Epithelial cell of esophagus (primary cell): ENCODE data around the gene IKZF1.

Experiments
- DNase-seq: peaks from one replicate; pipeline ENCODE4 v3.0.0; 2010; ENCODE audit warnings: low read depth
- H3K4me3 ChIP-seq: 2 replicates; pipeline ENCODE4 v1.5.1; 2011; ENCODE audit warnings: mild to moderate bottlenecking, low read length, control low read depth
- TF ChIP-seq, protein P1 (sequence below): IDR thresholded peaks from 2 replicates; pipeline ENCODE4 v1.5.1; 2011; ENCODE audit warnings: low read depth, mild to moderate bottlenecking, low read length, control low read depth, inconsistent platforms; ENCODE audit not compliant: insufficient read depth; ENCODE audit errors: missing control alignments

The IKZF1 gene

DNA sequence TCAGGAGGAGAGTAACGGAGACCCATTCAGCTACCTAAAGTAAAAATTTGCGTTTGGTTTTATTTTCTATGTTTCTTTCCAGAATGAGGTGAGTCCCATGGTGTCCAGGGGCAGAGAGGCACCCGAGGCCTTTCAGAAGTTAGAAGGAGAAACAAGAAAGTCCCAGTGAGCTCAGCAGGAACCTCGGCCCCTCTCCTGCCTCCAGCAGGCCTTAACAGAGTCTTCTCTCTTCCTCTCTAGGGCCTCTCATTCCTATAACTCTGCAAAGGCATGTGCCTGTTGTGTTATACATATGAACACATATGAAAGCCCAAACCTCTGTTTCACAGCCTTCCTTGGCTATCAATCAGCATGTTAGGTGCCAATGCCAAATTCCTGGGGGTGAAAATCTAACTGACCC lies 20.8 kb upstream of the IKZF1 start:
- DNase-seq = no peak
- H3K4me3 ChIP-seq = no peak overlapping the region
- TF ChIP-seq, protein P1, sequence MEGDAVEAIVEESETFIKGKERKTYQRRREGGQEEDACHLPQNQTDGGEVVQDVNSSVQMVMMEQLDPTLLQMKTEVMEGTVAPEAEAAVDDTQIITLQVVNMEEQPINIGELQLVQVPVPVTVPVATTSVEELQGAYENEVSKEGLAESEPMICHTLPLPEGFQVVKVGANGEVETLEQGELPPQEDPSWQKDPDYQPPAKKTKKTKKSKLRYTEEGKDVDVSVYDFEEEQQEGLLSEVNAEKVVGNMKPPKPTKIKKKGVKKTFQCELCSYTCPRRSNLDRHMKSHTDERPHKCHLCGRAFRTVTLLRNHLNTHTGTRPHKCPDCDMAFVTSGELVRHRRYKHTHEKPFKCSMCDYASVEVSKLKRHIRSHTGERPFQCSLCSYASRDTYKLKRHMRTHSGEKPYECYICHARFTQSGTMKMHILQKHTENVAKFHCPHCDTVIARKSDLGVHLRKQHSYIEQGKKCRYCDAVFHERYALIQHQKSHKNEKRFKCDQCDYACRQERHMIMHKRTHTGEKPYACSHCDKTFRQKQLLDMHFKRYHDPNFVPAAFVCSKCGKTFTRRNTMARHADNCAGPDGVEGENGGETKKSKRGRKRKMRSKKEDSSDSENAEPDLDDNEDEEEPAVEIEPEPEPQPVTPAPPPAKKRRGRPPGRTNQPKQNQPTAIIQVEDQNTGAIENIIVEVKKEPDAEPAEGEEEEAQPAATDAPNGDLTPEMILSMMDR = no peak

DNA sequence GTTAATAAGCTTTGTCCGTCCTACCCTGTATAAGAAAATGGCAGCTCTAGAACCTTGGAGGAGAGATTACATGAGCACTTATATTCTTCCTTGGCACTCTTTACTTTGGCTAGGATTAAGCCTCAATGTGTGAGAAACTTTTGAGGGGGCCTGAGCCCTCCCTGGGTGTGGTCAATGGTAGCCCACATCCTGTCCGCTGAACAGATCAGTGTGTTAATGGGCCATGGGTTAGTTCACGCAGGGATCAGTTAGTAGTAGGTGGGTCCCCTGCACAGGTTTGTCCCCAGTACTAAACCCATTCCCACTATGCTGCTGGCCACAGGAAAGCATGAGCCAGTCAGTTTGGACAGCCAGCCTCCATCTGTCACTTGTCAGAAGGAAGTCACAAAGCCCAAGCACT lies 20.2 kb upstream of the IKZF1 start:
- H3K4me3 ChIP-seq = no peak overlapping the region
- no peak for DNase-seq
- TF ChIP-seq, protein P1 = no peak

GRCh38 chr7:50285269-50285668 lies 19.2 kb upstream of the IKZF1 start:
- TF ChIP-seq, protein P1 = no peak
- H3K4me3 ChIP-seq = no peak overlapping the region
- DNase-seq = no peak

DNA sequence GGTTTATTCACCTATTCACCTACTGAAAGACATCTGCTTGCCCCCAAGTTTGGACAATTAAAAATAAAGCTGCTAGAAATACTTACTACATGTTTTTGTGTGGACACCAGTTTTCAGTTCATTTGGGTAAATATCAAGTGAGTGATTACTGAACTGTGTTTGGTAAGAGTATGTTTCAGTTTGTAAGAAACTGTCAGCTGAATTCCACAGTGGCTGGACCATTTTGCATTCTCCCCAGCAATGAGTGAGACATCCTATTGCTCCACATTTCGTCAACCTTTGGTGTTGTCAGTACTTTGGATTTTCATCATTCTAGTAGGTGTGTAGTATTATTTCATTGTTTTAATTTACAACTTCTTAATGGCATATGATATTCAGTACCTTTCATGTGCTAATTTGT lies 17.4 kb upstream of the IKZF1 start:
- DNase-seq = no peak
- TF ChIP-seq, protein P1 = no peak
- no peak overlapping the region for H3K4me3 ChIP-seq

DNA sequence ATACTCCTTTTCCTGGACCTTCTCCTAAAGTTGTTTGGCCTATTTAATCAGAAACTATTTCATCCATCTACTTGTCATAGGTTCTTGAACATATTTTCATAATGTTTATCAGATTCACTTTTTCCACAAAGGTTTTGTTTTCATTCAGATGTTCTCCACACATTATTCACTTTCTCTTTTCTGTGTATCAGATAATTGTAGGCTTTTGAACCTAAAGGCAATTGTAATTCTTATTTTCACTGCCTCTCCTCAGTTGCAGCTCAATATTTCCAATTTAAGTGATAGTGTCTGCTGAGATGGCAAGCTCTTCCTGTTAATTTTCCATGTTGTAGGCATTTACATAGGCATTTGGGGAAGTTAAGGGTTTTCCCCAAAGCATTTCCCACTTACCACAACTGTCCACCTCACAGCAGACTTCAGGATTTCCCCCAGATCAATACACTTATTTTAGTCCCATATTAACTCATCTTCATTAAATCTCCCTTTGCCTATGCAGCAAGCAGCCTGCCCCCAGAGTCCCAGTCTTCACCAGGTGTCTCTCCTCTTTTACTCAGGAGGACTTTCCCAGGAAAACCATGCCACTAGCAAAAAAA lies 12.3 kb upstream of the IKZF1 start:
- TF ChIP-seq, protein P1 = no peak
- H3K4me3 ChIP-seq = no peak overlapping the region
- DNase-seq = no peak

- H3K4me3 ChIP-seq = no peak overlapping the region
- DNase-seq = no peak
- TF ChIP-seq, protein P1 = no peak
These were observed 11.8 kb upstream of the IKZF1 start for GRCh38 chr7:50292763-50293162.

DNA sequence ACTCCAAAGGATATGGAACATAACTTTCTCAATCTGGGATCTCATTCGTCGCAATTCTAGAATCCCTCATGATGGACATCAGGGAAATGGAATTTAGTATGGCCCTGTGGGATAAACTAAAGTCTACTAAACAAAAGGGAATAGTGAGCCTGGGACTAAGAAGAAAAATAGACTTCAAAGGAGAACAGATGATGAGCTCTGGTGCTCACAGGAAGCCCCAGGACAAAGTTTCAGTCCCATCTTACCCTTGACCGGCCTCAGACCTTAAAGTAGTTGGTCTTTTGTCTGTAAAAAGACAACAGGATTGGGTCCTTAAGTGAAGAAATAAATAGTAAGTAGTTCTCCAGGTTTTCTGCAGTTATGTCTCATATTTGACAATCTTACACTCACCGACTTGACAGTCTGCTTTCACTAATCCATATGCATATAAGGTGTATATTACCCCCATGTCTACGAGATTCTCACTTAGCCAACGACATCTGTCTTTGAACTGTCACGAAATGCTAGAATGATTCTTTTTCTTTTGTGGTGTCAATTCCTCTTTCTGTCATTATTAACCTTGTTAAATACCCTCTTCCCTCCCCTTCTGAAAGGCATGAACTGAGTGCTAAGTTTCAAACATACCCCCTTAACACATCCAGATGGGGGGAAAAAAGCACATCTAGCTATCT lies 10.9 kb upstream of the IKZF1 start:
- no peak for DNase-seq
- no peak overlapping the region for H3K4me3 ChIP-seq
- TF ChIP-seq, protein P1 = no peak
